GDM1 (cell line): ENCODE data around the gene ZNF93.
"Not testable (repeated sequence)": the region's sequence is repeated elsewhere in the genome, so short reads cannot be mapped to it uniquely, and the experiment has no call there.

Source experiments
- DNase-seq: peaks from one replicate; lab custom pipeline; 2025; lab: John Stamatoyannopoulos, UW

ZNF93 gene

DNA sequence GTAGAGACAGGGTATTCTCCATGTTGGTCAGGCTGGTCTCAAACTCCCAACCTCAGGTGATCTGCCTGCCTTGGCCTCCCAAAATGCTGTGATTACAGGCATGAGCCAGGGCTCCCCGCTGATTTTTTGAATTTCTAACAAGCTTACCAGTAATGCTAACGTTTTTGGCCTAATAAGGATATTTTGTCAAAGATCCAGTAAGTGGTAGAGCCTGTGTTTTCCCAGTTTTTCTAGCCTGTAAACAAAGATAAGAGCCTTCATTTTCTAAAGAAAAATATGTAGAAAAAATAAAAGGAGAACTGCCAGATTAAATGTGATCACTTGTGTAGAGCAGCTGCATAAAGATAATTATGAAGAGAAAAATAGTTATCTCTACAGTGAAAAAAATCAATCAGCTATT lies 37.7 kb downstream of the ZNF93 start:
- DNase-seq, result no peak

DNA sequence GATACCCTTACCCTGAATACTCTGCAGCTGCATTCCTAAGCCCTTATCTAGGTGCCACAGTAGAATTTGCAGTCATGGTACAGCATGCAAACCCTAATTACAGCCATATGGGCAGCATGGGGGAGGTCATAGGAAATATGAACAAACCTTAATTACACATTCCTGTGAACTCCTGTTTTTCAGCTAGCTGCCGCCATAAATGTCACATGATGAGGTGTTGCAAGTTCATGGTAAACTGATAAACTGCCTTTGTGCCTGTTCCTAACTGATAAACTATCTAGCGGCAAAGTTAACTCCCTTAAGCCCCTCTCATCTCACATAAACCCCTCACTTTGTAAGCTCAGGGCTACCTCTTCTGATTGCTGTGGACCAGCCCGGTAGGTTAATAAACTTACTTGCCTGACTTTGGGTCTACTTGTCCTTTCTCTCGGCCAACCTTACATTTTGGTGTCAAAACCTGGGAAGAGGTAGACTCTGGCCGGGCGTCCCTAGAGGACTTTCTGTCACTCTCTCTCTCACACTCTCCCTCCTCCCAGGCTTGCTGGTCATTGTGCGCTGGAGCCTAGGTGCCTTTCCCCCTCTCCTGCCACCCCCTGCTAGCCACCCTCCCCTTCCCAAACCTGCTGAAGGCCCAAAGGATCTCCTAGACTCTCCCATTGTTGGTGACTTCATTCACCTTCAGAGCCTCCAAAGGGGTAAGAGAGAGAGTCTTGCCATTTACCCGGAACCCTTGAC lies 43.3 kb downstream of the ZNF93 start:
- DNase-seq, result no peak

DNA sequence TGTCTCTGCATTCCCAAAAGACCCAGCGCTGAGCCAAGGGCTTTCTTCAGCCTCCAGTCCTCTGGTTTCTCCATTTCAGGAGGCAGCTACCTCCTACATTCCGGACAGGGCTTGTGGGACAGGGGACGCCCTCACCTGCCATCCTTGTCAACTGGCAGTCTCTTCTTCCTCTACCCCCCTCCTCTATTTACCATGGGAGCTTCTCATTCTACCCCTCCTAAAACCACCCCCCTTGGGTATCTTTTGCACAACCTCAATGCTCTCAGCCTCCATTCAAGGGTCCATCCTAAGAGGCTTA lies 43.8 kb downstream of the ZNF93 start:
- DNase-seq, result no peak

DNA sequence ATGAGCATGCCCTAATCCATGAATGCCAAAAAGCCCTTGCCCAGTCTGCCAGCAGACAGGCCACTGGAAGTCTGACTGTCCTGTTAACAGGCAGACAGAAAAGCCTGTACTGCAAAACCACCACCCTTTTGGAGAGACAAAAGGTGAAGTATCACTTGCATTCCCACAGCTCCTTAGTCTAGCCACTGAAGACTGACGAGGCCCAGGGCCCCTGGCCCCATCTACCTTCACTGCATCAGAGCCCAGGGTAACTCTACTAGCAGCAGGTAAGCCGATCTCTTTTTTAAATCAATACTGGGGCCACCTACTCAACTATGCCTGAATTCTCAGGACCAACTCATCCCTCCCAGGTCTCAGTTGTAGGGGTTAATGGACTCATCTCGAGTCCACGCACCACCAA lies 45.5 kb downstream of the ZNF93 start:
- DNase-seq, result no peak

DNA sequence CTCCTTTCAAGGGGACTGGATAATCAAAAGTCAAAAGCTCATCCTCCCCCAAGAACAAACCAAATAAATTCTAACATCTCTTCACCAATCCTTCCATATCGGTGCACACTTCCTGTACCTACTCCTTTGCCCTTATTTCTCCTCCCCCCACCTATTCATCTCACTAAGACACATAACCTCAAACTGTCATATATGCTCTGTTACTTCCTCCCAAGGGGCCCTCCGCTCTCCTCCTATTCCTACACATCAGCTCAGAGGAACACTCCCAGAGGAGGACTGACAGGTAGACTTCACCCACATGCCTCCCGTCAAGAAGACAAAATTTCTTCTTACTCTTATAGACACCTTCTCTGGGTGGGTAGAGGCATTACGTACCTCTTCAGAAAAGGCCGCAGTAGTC lies 48.1 kb downstream of the ZNF93 start:
- DNase-seq, result no peak

DNA sequence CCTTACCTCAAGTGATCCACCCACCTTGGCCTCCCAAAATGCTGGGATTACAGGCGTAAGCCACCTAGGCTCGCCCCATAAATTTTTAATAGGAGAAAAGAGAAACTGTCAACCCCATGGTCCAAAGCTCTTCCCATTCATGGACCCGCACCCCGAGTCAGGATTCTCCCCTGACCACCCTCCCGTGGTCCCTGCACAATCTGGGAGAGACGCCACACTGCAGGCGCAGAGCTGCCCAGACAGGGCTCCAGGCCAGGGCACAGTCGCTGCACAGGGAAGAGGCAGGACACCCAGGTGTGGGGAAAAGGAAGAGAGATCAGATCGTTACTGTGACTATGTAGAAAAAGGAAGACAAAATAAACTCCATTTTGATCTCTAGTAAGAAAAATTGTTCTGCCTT lies 54.5 kb downstream of the ZNF93 start:
- DNase-seq, result no peak

DNA sequence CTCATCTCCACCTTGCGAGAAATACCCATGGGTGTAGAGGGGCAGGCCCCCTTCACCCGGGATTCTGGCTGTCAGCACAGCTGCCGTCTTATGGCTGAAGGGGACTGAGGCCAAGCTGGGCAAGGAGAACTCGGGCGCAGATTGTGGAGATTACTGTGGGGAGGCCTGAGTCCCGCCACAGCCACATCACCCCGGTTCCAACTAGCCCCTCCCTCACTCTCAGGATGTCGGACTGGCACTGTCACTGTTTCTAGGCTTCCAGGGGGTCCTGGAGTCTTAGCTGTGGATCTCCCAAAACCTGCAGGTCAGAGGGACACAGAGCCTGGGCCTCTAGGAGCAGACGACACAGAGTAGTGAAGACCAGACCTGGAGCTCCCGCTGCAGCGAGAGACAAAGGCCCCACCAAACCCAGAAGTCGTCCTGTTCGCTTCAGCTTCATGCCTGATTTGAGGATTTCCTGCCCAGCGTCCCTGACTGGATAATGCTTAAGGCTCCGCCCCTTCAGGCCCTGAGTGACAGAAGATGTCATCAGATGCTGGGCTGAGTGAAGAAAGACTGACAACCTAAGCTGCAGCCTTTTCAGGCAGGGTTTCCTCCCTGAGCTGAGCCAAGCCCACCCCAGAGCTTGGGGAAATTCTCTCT lies 55.8 kb downstream of the ZNF93 start:
- DNase-seq, result no peak

DNA sequence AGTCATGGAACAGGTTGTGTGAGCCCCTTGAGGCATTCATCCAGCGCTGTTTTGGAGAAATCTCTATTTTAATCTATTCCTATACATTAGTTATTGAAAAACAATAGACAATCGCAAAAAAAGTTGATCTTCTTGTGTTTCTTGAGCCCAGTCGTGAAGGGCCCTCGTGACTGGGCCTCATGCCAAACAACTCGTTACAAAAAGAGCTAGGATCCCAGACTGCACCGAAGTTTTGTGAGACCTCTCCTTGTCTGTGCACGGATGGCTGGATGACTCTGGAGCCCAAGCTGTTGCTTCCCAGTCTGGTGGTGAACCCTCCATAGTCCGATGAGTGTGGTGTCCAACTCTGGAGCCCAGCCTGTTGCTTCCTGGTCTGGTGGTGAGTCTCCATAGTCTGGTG lies 57.0 kb downstream of the ZNF93 start:
- not testable (repeated sequence) for DNase-seq

DNA sequence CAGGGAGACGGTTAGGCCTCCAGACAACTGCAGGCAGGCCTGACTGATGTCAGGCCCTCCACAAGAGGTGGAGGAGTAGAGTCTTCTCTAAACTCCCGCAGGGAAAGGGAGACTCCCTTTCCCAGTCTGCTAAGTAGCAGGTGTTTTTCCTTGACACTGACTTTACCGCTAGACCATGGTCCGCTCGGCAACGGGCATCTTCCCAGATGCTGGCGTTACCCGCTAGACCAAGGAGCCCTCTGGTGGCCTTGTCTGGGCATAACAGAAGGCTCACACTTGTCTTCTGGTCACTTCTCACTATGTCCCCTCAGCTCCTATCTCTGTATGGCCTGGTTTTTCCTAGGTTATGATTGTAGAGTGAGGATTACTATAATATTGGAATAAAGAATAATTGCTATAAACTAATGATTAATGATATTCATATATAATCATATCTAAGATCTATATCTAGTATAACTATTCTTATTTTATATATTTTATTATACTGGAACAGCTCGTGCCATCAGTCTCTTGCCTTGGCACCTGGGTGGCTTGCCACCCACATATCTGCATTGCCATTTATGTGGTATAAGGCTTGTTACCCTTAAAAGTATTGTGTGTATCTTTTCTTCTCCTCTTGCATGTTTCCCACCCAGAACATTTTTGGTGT lies 58.5 kb downstream of the ZNF93 start:
- DNase-seq, result peak; percentile 17

DNA sequence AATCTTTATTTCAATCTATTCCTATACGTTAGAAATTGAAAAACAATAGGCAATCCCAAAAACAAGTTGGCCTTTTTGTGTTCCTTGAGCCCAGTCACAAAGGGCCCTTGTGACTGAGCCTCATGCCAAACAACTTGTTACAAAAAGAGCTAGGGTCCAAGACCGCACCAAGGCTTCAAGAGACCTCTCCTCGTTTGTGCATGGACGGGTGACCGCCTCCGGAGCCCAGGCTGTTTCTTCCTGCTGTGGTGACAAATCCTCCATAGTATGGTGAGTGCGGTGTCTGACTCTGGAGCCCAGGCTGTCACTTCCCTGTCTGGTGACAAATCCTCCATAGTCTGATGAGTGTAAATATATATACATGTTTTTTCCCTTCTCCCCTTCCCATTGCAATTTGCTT lies 63.7 kb downstream of the ZNF93 start:
- DNase-seq, result no peak

DNA sequence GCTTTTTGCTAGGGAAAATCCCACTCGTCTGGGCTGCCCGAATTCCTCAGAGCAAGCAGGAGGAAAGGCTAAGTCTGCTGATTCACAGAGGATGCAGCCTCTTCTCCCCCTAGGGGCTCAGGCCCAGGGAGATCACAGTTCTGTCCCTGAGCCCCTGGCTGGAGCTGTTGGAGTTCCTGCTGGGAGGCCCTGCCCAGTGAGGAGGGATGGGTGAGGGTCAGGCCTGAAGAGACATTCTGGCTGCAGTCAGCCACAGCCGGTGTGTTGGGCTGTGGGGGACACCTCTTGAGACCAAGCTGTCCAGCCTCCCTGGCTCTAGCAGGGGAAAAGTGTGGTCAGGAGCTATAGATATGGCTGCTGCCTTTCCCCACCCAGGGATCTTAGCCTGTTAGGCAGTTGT lies 65.4 kb downstream of the ZNF93 start:
- not testable (repeated sequence) for DNase-seq

DNA sequence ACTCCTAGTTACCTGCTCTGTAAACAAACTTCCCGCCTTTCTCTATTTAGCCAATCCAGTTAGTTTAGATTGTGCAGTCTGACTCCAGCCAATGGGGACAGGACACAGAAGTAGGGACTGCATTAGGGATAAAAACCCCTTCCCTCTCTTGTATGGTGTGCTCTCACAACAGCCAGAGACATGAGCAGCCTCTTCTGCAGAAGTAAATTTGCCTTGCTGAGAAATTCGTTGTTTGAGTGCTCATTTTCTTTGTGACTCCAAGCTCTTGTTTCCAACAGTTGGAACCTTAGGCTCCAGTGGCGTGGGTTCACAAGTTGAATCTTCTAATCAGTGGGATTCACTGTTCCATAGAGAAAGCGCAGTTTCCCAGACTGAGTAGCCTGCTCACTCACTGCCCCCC lies 66.1 kb downstream of the ZNF93 start:
- no peak for DNase-seq
